Sciatic nerve (tissue), 2 donors: ENCODE data around the gene FAM168A. TPM values are rescaled to one million over a fixed set of nuclear protein-coding genes. Genes with fewer than 3 reads are reported as not detected.
A peak's percentile ranks its signal among the peaks of the same experiment; 100 is the strongest.

ENCODE experiments used
- ATAC-seq: fragments of 200-7000 bp; cut with Tn5 transposase; one replicate; pipeline ENCODE4 v1.9.1; 2020; ENCODE audit warnings: mild to moderate bottlenecking, moderate library complexity
- DNase-seq: peaks from one replicate; pipeline ENCODE4 v3.0.0-alpha.2; 2020; ENCODE audit warnings: low spot score
- intact Hi-C: fragments of 100-400 bp; cut with DNase I; formaldehyde crosslinking; loops from one replicate; pipeline ENCODE4 v1.14.2; 2022
- total RNA-seq: library from RNA; stranded (reverse); fragmentation: NEBNext Ultra II Directional; extraction: Animal tissue kit (Norgen Biotek cat#: 25700); gene quantifications from one replicate; pipeline ENCODE4 v1.2.1, GENCODE V29; 2021
- donor health status: DM: no; HTN: no; CAD: no.
- donor health status: DM: no; HTN: no; CAD: no.

Gene FAM168A
- total RNA-seq, 1 donor from 2014 or later, result 52.2 TPM

DNA sequence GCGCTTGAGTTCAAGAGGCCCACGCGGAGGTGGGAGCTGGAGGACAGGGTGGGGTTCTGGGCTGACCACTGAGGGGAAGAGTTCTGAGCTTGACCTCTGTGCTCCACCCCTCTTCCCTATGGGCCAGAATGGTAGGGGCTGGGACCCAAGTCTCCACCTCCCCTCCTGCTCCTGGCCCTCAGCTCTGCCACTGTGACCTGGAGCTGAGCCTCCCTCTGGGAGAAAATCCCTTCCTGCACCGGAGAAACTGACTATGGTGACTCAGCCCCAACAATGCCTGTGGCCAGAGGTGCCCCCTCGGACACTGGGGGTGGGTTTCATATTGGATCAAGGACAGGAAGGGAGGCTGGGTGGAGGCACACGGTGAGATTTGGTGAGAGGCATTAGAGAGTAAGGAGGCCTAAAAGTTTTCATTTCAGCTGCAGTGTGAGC is 198.7 kb downstream of the FAM168A start:
- ATAC-seq, result peak; percentile 8
- intact Hi-C loops, result no loop called here
- DNase-seq, result no peak

DNA sequence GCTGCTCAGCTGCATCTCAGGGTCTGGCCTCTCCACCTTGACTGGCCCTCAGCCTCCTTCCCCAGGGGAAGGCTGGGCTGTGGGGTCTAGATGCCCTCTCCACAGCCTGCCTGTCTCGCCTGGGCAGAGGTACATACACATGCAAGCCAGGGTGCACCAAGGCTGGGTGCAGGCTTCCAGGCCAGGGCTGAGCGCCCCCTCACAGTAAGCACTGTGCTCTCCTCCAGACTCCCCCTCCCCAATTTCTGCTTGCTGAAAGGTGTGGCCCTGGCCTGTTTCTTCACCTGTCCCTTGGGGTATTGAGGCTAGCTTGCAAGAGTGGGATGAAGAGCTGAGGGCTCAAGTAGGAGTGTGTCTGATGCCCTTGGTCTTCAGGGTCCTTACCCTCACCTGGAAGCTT is 199.2 kb downstream of the FAM168A start:
- ATAC-seq (no peak), DNase-seq (no peak)
- intact Hi-C loops, result no loop called here

DNA sequence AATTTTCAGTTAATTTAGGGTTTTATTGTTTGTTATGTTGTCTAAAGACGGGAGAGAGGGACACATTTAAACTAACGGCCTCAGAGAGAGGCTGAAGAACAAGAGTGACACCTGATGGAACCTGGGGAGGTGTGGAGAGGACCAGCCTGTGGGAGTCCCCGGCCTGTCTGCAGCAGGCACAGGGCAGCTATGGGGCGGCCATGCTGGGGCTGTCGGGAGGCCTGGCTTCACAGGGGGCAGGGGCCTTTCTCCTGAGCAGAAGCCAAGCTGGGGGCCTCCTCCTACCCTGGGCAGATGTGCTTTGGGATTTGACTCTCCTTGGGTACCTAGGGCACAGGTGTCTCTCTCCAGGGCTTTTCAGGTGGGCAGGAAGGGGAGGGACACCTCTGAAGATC is 199.8 kb downstream of the FAM168A start:
- DNase-seq (no peak), ATAC-seq (peak; percentile 4)
- intact Hi-C loops, result no loop called here

DNA sequence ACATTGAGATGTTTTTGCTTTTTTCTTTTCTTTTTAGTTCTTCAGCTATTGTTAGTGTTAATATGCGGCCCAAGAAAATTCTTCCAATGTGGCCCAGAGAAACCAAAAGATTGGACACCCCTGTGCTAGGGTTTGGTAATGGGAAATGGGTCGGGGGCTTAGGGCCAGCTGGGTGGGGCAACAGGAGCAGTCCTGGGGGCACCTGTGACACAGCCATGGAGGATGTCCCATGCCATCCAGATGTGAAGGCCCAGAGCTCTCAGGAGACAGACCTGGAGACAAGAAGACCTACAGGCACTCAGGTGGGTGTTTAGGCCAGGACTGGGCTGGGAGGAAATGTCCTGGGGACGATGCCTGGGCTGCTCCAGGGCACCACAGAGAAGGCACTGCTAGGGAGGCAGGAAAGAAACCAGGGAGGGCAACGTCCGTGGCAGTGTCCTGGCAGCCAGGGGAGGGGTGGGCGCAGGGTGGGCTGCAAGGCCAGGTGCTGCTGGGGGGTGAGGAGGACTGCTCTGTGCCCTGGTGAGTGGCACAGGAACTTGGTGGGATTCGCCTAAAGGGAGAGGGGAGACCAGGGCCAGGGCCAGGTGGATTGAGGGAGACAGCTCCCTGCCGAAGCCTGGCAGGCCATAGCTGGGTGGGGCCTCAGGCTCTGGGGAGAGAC is 200.3 kb downstream of the FAM168A start:
- ATAC-seq (no peak), DNase-seq (no peak)
- intact Hi-C loops, result no loop called here

DNA sequence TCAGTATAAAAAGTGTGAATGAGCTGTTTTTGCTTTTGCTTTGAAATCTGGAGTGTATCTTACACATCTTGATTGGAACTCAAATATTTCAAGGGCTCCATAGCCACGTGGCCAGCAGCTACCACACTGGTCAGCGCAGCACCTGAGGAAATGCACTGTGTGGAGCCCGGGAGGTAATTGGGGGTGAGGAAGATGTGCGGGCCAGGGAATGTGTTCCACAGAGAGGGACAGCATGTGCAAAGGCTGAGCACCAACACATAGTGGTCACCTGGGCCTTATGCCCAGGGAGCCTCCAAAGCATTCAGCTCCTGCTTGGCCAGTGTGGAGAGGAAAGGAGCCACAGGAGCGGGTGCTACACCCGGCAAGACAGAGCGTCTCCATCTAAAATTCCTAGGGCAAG is 200.9 kb downstream of the FAM168A start:
- ATAC-seq (no peak), DNase-seq (no peak)
- intact Hi-C loops, result no loop called here

DNA sequence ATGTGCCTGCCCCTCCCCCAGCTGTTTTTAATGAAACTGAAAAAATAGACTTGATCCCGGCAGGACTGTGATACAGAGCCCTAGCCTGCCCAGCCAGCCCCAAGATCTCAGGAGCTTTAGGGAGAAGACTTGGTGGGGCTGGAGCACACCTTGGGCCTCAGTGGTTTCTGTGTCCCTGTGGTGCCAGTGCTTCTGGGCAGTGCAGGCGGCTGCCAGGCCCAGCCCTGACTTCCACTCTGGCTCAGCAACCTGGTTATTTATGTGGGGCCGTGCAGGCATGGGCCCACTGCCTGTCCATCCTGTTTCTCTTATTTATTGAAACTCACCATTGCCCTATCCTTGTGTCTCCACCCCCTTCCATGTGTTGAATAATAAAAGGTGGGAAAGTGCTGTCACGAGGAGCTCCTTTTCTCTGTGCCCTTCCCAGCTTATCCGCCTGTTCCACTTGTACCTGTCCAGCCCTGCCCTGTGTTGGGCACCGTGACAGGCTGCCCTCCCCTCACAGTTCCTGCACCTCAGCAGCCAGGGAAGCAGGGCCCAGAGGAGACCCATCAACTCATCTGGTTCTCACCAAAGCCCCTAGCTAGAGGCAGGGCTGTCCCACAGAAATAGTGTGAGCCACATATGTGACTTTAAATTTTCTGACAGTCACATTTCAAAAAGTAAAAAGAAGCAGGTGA is 201.5 kb downstream of the FAM168A start:
- ATAC-seq, result no peak
- intact Hi-C loops, result no loop called here
- no peak for DNase-seq

DNA sequence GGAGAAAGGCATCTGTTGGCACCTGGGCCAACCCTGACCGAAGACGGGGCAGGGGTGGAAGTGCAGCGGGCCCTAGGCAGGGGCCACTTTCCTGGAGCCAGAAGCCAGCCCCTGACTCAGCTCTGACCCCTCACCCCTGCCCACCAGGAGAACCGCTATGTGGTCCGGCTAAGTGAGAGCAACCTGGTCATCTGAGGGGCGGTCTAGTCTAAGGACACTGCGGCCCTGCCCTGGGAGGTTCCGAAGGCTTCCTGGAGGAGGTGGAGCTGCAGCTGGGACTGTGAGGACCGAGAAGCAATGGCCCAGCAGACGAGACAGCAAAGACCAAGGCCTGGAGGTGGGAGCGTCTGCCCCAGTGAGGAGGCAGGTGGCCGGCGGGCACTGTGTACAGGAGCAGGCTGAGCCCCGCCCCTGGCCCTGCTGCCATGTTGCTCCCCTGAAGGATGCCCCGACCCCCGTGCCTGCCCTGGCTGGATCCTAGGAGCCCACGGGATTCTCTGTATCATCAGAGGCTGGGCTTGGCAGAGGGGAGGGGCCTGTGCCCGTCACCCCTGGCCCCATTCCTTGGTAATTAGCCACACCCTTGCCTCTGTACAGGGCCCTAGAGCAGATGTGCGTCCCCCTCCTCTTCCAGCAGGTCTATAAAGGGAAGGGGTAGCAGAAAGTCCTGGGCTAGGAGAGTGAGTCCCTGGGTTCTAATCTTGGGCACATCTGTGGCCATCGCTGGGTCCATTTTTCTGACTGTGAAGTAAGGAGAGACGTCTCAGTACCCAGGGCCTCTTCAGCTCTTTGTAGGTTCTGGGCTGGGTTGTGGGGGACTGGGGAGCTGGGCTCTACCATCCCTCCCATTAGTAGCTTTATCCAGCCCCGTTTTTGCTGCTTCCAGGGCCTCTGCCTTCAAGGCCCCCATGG is 202.4 kb downstream of the FAM168A start:
- intact Hi-C loops, result no loop called here
- ATAC-seq (no peak), DNase-seq (no peak)

DNA sequence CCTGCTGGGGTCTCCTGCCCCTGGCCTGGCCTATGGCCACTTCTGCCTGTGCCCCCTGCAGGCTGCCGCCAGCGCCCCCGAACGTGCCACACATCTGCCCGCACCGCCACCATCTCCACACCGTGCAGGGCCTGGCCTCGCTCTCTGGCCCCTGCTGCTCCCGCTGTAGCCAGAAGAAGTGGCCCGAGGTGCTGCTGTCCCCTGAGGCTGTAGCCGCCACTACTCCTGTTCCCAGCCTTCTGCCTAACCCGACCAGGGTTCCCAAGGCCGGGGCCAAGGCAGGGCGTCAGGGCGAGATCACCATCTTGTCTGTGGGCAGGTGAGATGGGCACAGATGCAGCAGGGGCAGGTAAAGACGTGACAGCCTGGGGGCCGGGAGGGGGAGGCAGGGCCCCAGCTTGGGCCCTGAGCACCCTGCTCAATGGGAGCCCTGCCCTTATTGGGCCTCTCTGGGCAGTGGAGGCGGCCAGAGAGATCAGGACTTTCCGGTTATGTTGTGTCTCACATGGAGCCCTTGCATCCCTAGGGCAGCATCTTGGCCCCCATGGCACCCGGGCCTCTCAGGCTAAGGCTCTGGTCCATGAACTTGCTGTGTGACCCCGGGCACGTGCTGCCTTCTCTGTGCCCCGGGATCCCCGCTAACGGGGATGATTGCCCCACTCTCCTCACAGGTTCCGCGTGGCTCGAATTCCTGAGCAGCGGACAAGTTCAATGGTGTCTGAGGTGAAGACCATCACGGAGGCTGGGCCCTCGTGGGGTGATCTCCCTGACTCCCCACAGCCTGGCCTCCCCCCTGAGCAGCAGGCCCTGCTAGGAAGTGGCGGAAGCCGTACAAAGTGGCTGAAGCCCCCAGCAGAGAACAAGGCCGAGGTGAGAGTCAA is 203.3 kb downstream of the FAM168A start:
- no peak for ATAC-seq
- intact Hi-C loops, result loop anchor here (5.0 kb wide), 1 partner anchor 97 kb away; no protein-coding TSS in a partner anchor

DNA sequence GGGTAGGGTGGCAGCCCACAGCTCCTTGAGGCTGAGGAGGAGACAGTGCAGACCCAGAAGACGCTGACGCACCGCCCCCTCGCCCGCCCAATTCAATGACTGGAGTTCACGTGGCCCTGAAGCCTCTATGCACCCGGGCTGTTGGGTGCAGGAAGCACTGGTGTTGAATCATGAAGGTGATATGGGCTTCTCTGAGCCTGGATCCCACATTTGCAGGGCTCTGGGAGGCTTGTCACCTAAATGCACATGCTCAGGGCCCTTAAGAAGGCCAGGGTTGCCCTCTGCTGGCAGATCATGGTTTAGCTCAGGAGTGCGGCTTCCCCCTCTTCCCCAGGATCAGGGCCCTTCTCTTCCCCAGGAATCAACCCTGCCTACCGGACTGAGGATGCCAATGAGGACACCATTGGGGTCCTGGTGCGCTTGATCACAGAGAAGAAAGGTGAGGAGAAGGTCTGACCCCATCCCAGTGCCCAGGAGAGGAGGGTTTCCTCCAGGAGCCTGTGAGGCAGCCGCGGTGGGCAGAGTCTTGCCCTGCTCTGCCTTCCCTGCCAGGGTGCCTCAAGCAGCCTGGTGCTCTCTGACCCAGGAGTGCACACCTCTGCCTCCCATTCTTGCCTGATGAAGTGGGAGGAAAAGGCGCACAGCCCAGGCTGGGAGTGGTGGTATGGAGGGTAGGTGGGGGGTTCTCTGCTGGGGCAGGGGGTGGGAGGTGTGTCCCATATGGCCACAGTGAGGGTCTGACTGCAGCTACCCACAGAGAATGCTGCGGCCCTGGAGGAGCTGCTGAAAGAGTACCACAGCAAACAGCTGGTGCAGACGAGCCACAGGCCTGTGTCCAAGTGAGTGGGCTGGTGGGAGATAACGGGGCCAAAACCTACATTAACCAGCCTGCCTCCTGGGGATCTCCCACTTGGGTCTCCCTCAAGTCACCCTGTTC is 204.2 kb downstream of the FAM168A start:
- DNase-seq, result peak; percentile 85

More for the DNA sequence above, 203.3 kb downstream of the FAM168A start:
- no peak for DNase-seq

DNA sequence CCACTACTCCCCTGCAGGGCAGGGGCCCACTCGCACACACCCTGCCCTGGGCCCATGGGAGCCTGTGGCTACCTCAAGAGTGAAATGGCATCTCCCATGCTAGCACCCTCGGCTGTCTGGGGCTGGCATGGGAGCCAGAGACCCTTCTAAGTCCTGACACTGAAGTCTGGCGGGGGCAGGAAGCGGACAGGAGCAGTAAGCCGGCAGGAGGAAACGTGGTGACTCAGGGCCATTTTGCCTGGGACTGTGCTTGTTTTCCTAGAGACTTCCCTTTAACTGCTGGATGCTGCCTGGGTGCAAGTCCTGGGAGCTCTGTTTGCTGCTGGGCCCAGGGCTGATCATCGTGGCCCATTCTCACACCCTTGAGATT is 204.9 kb downstream of the FAM168A start:
- DNase-seq, result no peak
- intact Hi-C loops, result loop anchor here (5.0 kb wide), 1 partner anchor 96 kb away; no protein-coding TSS in a partner anchor
- no peak for ATAC-seq

More for the DNA sequence above, 204.2 kb downstream of the FAM168A start:
- intact Hi-C loops, result loop anchor here (5.0 kb wide), 1 partner anchor 96 kb away; no protein-coding TSS in a partner anchor
- ATAC-seq, result peak; percentile 75

DNA sequence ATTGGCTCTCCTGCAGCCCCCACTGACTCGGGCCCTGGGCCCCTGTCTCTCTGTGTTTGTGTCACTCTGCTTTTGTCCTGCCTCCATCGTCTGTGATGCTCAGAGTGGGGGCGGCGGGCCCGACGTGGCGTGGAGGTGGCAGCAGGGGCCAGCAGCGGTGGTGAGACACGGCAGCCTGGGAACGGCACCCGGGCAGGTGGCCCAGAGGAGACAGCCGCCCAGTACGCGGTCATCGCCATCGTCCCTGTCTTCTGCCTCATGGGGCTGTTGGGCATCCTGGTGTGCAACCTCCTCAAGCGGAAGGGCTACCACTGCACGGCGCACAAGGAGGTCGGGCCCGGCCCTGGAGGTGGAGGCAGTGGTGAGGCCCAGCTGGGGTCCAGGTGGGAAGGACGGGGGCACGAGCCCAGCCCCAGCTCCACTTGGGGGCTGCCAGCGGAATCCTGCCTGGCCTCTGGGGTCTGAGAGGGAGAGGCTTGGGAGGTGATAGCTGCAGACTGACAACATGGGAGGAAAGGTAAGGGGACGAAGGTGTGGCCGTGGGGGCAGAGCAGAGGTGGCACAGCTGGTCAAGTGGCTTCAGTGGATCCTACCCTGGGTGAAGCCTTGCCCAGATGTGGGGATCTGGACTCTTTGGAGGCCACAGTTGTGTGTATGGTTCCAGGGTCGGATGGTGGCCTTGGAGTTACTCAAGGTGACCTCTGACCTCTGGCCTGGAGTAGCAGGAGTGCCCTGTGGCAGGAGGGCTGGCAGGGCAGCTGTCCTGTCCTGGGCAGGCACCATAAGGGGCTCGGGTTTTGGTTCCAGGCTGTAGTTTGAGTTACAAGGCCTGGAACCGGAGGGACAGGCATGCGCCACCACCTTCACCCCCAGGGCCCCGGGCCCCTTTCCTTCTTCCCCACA is 205.6 kb downstream of the FAM168A start:
- intact Hi-C loops, result loop anchor here (5.0 kb wide), 1 partner anchor 95 kb away; no protein-coding TSS in a partner anchor
- DNase-seq (no peak), ATAC-seq (no peak)

DNA sequence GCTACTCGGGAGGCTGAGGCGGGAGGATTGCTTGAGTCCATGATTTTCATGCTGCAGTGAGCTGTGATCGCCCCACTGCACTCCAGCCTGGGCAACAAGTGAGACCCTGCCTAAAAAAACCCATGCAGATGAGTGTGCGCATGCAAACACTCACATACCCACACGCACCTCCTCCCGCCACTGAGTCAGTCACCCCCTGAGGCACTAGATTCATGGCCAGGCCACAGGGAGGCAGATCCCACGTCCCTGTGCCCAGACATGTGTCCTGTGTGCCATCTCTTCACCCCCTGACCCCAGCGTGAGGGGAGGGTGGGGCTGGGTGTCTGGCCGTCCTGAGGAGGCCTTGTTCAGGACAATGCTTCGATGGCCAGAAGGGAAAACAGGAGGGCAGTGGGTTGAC is 206.2 kb downstream of the FAM168A start:
- ATAC-seq (no peak), DNase-seq (no peak)
- intact Hi-C loops, result loop anchor here (5.0 kb wide), 1 partner anchor 94 kb away; no protein-coding TSS in a partner anchor

DNA sequence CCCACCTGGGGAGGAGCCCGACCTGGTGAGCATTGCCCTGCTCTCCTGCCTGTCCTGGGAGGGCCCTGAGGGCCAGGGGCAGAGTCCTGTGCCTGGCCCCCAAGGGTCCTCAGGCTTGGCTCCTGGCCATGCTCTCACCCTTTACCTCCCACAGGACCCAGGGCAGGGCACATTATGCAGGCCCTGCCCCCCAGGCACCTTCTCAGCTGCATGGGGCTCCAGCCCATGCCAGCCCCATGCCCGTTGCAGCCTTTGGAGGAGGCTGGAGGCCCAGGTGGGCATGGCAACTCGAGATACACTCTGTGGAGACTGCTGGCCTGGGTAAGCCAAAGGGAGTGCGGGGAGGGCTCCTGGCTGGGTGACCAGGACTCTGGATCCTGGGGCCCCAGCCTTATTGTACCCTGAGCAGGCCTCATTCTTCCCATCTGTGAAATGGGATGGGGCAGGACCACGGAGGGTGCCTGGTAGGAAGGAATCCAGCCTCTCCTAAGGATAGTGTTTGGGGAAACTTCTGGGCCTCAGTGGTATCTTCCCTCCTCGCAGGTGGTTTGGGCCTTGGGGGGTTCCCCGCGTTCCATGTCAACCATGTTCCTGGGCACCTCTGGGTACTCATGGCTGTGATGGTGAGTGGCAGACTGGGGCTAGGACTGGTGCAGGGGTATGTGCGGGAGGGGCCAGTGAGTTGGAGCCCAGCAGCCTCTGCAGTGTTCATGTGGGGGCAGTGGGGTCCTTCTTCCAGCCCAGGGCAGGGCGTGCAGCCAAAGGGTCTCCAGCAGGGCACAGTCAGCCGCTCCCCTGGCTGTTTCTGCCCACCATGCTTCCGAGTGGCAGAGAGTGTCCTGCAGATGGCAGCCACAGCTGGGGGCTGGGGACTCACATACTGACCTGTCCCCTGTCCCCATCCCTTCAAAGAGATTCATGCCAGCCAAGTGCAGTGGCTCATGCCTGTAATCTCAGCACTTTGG is 207.0 kb downstream of the FAM168A start:
- intact Hi-C loops, result loop anchor here (5.0 kb wide), 1 partner anchor 94 kb away; no protein-coding TSS in a partner anchor
- ATAC-seq (no peak), DNase-seq (no peak)

DNA sequence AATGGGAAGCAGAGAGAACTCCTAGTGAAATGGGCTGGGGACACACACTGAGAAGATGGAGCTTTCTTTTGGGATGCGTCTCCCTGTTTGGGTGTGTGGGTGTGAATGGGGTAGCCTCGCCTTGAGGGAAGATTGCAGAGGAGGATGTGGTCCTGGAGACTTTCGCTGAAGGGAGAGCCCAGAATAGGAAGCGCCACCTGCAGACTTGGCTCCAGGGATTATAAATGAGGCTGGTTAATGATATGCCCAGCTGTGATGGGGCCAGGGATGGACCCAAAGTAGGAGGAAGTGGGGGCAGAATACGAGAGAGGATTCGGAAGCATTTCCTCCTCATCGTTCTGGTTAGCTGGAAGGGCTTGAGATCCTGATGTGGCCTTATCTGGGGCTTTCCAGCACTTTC is 208.0 kb downstream of the FAM168A start:
- DNase-seq, result no peak
- intact Hi-C loops, result loop anchor here (5.0 kb wide), 1 partner anchor 93 kb away; no protein-coding TSS in a partner anchor
- ATAC-seq, result no peak

DNA sequence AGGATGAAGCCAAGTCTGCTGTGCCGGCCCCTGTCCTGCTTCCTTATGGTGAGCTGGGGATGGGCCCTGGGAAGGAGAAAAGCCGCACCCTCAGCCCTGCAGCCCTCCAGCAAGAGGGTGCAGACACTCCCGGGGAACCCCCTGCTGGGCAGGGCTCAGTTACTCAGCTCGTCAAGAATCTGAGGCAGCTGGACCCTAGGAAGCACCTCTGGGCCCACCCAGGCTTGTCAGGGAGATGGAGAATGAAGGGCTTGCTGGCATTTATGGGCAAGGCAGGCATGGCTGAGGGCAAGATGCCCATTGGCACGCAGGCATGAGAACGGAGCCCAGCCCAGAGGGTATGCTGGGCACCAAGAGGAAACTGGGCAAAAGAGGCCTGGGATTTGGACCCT is 208.8 kb downstream of the FAM168A start:
- ATAC-seq, result no peak
- DNase-seq, result no peak
- intact Hi-C loops, result no loop called here
